ENCODE results near the gene BSDC1. TPM values are rescaled to one million over a fixed set of nuclear protein-coding genes. Genes with fewer than 3 reads are reported as not detected.

The BSDC1 gene, protein sequence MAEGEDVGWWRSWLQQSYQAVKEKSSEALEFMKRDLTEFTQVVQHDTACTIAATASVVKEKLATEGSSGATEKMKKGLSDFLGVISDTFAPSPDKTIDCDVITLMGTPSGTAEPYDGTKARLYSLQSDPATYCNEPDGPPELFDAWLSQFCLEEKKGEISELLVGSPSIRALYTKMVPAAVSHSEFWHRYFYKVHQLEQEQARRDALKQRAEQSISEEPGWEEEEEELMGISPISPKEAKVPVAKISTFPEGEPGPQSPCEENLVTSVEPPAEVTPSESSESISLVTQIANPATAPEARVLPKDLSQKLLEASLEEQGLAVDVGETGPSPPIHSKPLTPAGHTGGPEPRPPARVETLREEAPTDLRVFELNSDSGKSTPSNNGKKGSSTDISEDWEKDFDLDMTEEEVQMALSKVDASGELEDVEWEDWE
- total RNA-seq = 10 to 100 TPM; 52.0 to 70.2 TPM

DNA sequence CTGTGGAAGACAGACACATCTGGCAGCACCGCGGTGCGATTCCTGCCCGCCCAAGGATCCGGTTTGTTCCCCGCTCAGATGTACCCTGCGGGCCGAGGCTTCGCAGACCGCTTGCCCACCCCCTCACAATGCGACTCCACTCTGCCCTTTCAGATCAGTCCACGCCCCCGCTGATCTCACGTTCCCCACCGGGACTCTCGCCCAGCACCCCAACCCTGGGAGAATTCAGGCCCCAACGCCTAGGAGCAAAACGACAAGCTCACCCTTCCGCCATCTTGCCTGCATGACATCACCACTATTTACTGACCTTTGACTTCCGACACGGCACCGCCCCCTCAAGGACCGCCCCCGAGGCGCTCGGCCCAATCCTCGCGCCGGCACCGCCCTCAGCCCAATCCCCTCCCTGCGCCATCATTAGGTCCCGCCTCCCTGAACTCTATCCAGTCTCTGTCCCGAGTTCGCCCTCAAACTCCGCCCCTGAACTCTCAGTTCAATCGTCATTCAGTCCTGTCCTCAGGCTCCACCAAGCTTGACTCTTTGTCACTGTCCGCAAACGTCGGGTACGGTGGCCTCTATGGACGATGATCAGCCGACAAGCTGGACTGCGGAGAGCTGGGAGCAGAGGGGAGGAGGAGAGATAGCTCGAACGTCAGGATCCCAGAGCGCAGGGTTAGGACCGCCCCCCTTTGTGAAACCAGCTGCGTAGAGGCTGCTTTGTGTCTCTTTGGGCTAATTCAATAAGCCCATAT is at the start of gene BSDC1:
Gene BSDC1 (minus strand): TSS at position 301 of the 749 bp plus-strand sequence. CDS start 27 bp downstream, at position 274.

DNA sequence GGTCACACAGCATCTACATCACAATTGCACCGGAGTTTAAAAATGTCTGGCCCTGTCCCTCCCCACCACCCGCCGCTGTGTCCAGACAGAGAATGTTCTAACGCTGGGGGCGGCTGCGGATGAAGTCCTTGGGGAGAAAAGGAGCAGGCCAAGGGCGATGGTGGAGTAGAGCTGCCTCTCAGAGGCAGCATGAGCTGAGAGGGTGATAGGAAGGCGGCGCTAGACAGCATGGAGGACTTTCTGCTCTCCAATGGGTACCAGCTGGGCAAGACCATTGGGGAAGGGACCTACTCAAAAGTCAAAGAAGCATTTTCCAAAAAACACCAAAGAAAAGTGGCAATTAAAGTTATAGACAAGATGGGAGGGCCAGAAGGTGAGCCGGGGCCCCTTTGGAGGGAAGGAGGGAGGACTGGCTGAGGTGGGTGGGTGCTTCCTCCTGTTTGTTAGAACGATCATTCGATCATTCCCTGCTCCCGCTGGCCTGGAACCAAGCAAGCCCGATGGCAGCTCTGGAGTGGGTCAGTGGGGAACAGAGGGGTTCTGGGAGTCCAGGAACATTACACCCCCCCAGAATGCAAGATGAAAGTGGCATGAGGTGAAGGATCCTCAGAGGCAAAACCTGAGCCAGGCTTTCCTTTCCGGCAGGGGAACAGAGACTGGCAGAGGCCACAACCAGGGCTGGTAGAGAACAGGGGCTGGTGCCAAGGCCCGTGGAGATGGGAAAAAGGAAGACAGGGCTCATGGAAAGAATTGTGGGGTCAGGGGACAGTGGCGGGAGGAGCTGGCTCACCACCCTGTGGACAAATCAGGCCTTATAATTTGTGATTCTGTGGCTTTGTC is 31.5 kb downstream of the BSDC1 start, which contains the start of the genes FAM229A and TSSK3:
Gene FAM229A (minus strand): TSS at position 12 of the 840 bp plus-strand sequence. CDS start 394 bp downstream, outside the sequence.
Gene TSSK3 (plus strand): TSS at position 66 of the 840 bp plus-strand sequence. CDS start 163 bp downstream, at position 229.

DNA sequence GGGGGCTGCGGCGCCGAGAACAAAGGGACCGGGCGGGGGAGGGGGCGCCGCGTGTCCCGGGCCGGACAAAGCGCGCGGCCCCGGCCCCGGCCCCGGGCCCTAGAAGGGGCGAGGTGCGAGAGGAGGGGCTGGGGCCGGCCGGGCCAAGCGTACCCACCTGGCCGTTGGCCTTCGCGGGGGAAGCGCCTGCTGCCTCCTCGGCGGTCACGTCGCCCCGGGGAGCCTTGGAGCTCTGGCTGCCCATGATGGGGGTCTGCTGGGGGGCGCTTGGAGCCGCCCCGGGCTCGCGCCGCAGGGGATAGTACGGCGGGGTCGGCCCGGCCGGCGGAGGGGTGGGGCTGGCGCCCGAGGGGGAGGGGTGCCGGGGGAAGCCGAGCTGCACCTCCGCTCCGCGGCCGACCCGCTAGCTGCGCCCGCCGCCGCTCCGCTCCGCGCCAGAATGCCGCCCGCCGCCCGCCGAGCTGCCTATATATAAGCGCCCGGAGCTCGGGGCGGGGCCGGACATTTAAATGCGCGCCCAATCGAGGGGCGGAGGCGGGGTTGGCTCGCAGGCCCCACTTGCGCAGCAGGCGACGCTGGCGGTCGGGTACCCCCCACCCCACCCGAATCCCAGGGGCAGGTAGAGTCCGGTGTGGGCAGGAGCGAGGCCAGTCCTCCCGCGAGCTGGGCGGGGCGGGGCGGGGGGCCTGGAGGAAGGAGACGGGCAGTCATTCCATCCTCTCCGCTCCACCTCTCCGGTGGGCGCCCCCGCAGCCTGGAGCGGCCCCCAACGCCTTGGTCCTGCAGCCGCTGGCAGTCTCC is 58.3 kb downstream of the BSDC1 start, which contains the start of gene MARCKSL1:
Gene MARCKSL1 (minus strand): TSS at position 444 of the 801 bp plus-strand sequence. CDS start 200 bp downstream, at position 244.

Other genes with a start within 250 kb of the BSDC1 start
- gene TXLNA, start 214.8 kb downstream of the BSDC1 start, total RNA-seq = 10 to 100 TPM; 90.9 to 94.6 TPM
- gene CCDC28B, start 193.8 kb downstream of the BSDC1 start, total RNA-seq = 10 to 100 TPM; 11.4 to 13.7 TPM
- 1 to 10 TPM; 1.4 to 1.7 TPM for gene IQCC, start 188.8 kb downstream of the BSDC1 start, total RNA-seq
- not detected for gene DCDC2B, start 185.4 kb downstream of the BSDC1 start, total RNA-seq
- 10 to 100 TPM; 13.7 to 18.2 TPM for gene TMEM234, start 172.1 kb downstream of the BSDC1 start, total RNA-seq
- 100 to 1,000 TPM; 204 to 323 TPM for gene EIF3I, start 172.0 kb downstream of the BSDC1 start, total RNA-seq
- gene FAM167B, start 147.2 kb downstream of the BSDC1 start, total RNA-seq = 10 to 100 TPM; 11.7 to 30.3 TPM
- gene LCK, start 143.2 kb downstream of the BSDC1 start, total RNA-seq = not detected
- gene HDAC1, start 102.4 kb downstream of the BSDC1 start, total RNA-seq = 100 to 1,000 TPM in 1 of 2 donors, 10 to 100 TPM in 1; 61.3 to 104 TPM
- 100 to 1,000 TPM in 1 of 2 donors, 10 to 100 TPM in 1; 68.5 to 149 TPM for gene MARCKSL1, start 58.2 kb downstream of the BSDC1 start, total RNA-seq
- 1 to 10 TPM; 1.4 to 1.7 TPM for gene FAM229A, start 32.0 kb downstream of the BSDC1 start, total RNA-seq
- gene TSSK3, start 31.9 kb downstream of the BSDC1 start, total RNA-seq = 1 to 10 TPM in 1 of 2 donors, under 1 TPM in 1; 0.34 to 1.3 TPM
- gene ZBTB8B, start 70.6 kb upstream of the BSDC1 start, total RNA-seq = under 1 TPM in 1 of 2 donors, not detected in 1; under 0.01 TPM
- gene ZBTB8A, start 145.0 kb upstream of the BSDC1 start, total RNA-seq = 1 to 10 TPM; 3.8 to 4.3 TPM